ENCODE measurements around the gene ZNF268.
"Not testable (repeated sequence)": the region's sequence is repeated elsewhere in the genome, so short reads cannot be mapped to it uniquely, and the experiment has no call there.

Gene ZNF268

GRCh38 chr12:133233993-133234564, 52.8 kb downstream of the ZNF268 start:
- Histone ChIP-seq H3K27me3 (ENCODE audit: insufficient read depth, low read length) (no peaks in the 10 kb centered on the region), H3K4me1 (ENCODE audit: insufficient read depth, low read length) (no peaks in the 10 kb centered on the region), H3K4me3 (ENCODE audit: low read length) (no peak overlapping the region), H3K9me3 (ENCODE audit: low read length) (peaks cover 13% of the 10 kb centered on the region), H2AFZ (ENCODE audit: low read depth, low read length) (no peak overlapping the region), H3K36me3 (ENCODE audit: insufficient read depth, low read length) (no peaks in the 10 kb centered on the region)

GRCh38 chr12:133234971-133235370, 53.7 kb downstream of the ZNF268 start:
- Histone ChIP-seq H3K4me3 (ENCODE audit: low read length) (no peak overlapping the region), H3K4me1 (ENCODE audit: insufficient read depth, low read length) (no peaks in the 10 kb centered on the region), H3K36me3 (ENCODE audit: insufficient read depth, low read length) (no peaks in the 10 kb centered on the region), H2AFZ (ENCODE audit: low read depth, low read length) (no peak overlapping the region), H3K9me3 (ENCODE audit: low read length) (peaks cover 13% of the 10 kb centered on the region), H3K27me3 (ENCODE audit: insufficient read depth, low read length) (no peaks in the 10 kb centered on the region)

- Histone ChIP-seq H3K4me1 (ENCODE audit: insufficient read depth, low read length) (no peaks in the 10 kb centered on the region), H2AFZ (ENCODE audit: low read depth, low read length) (no peak within 1 kb of the TSS), H3K36me3 (ENCODE audit: insufficient read depth, low read length) (no peaks in the 10 kb centered on the region), H3K27me3 (ENCODE audit: insufficient read depth, low read length) (no peaks in the 10 kb centered on the region), H3K4me3 (ENCODE audit: low read length) (no peak within 1 kb of the TSS), H3K9me3 (ENCODE audit: low read length) (peaks cover 14% of the 10 kb centered on the region)
These were observed 54.3 kb downstream of the ZNF268 start, which contains the start of gene ANHX for GRCh38 chr12:133235401-133236112. Gene ANHX, minus strand, starts transcription at chr12:133235877. Its CDS starts 1,521 bp downstream, at chr12:133234356.

GRCh38 chr12:133236144-133236543, 54.8 kb downstream of the ZNF268 start:
- no peaks in the 10 kb centered on the region for H3K27me3 ChIP-seq (ENCODE audit: insufficient read depth, low read length)
- no peaks in the 10 kb centered on the region for H3K36me3 ChIP-seq (ENCODE audit: insufficient read depth, low read length)
- H3K4me3 ChIP-seq (ENCODE audit: low read length), result no peak overlapping the region
- no peaks in the 10 kb centered on the region for H3K4me1 ChIP-seq (ENCODE audit: insufficient read depth, low read length)
- H3K9me3 ChIP-seq (ENCODE audit: low read length), result peaks cover 16% of the 10 kb centered on the region
- no peak overlapping the region for H2AFZ ChIP-seq (ENCODE audit: low read depth, low read length)

GRCh38 chr12:133236556-133236955, 55.3 kb downstream of the ZNF268 start:
- Histone ChIP-seq H3K36me3 (ENCODE audit: insufficient read depth, low read length) (no peaks in the 10 kb centered on the region), H3K4me3 (ENCODE audit: low read length) (no peak overlapping the region), H3K9me3 (ENCODE audit: low read length) (peaks cover 16% of the 10 kb centered on the region), H2AFZ (ENCODE audit: low read depth, low read length) (no peak overlapping the region), H3K4me1 (ENCODE audit: insufficient read depth, low read length) (no peaks in the 10 kb centered on the region), H3K27me3 (ENCODE audit: insufficient read depth, low read length) (no peaks in the 10 kb centered on the region)

- Histone ChIP-seq H3K27me3 (ENCODE audit: insufficient read depth, low read length) (no peaks in the 10 kb centered on the region), H3K9me3 (ENCODE audit: low read length) (no peaks in the 10 kb centered on the region), H3K4me1 (ENCODE audit: insufficient read depth, low read length) (no peaks in the 10 kb centered on the region), H2AFZ (ENCODE audit: low read depth, low read length) (no peak overlapping the region), H3K36me3 (ENCODE audit: insufficient read depth, low read length) (no peaks in the 10 kb centered on the region), H3K4me3 (ENCODE audit: low read length) (no peak overlapping the region)
These were observed 70.4 kb downstream of the ZNF268 start for GRCh38 chr12:133251732-133252131.

GRCh38 chr12:133255833-133256232, 74.5 kb downstream of the ZNF268 start:
- not testable (repeated sequence) for H3K4me1 ChIP-seq (ENCODE audit: insufficient read depth, low read length); H3K4me3 ChIP-seq (ENCODE audit: low read length); H3K27me3 ChIP-seq (ENCODE audit: insufficient read depth, low read length); H3K9me3 ChIP-seq (ENCODE audit: low read length); H3K36me3 ChIP-seq (ENCODE audit: insufficient read depth, low read length); H2AFZ ChIP-seq (ENCODE audit: low read depth, low read length)

- Histone ChIP-seq H3K4me3 (ENCODE audit: low read length) (no peak overlapping the region), H2AFZ (ENCODE audit: low read depth, low read length) (no peak overlapping the region), H3K4me1 (ENCODE audit: insufficient read depth, low read length) (no peaks in the 10 kb centered on the region), H3K36me3 (ENCODE audit: insufficient read depth, low read length) (no peaks in the 10 kb centered on the region), H3K9me3 (ENCODE audit: low read length) (no peaks in the 10 kb centered on the region), H3K27me3 (ENCODE audit: insufficient read depth, low read length) (no peaks in the 10 kb centered on the region)
These were observed 75.0 kb downstream of the ZNF268 start for GRCh38 chr12:133256321-133256720.

- H3K9me3 ChIP-seq (ENCODE audit: low read length), result no peaks in the 10 kb centered on the region
- H2AFZ ChIP-seq (ENCODE audit: low read depth, low read length), result no peak overlapping the region
- H3K27me3 ChIP-seq (ENCODE audit: insufficient read depth, low read length), result no peaks in the 10 kb centered on the region
- no peaks in the 10 kb centered on the region for H3K36me3 ChIP-seq (ENCODE audit: insufficient read depth, low read length)
- H3K4me1 ChIP-seq (ENCODE audit: insufficient read depth, low read length), result no peaks in the 10 kb centered on the region
- no peak overlapping the region for H3K4me3 ChIP-seq (ENCODE audit: low read length)
These were observed 82.9 kb downstream of the ZNF268 start for GRCh38 chr12:133264173-133264572.
